NCI-H526 (cell line): ENCODE data around the gene MGMT.

Experiments used
- DNase-seq, 2 experiments: peaks; one replicate each; lab custom pipeline; 2025; lab: John Stamatoyannopoulos, UW

Gene MGMT

DNA sequence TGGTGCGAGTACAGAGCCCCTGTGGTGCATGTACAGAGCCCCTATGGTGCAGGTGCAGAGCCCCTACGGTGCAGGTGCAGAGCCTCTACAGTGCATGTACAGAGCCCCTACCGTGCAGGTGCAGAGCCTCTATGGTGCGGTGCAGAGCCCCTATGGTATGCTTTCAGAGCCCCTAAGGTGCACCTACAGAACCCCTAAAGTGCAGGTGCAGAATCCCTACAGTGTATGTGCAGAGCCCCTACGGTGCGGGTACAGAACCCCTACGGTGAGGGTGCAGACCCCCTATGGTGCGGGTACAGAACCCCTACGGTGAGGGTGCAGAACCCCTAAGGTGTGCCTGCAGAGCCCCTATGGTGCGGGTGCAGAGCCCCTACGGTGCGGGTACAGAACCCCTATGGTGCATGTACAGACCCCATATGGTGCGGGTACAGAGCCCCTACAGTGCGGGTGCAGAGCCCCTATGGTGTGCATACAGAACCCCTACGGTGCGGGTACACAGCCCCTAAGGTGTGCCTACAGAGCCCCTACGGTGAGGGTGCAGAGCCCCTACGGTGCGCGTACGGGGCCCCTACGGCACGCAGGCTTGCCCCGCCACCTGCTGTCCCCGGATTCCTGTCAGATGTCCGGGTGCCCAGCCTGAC is 53.5 kb downstream of the MGMT start:
- DNase-seq = no peak

DNA sequence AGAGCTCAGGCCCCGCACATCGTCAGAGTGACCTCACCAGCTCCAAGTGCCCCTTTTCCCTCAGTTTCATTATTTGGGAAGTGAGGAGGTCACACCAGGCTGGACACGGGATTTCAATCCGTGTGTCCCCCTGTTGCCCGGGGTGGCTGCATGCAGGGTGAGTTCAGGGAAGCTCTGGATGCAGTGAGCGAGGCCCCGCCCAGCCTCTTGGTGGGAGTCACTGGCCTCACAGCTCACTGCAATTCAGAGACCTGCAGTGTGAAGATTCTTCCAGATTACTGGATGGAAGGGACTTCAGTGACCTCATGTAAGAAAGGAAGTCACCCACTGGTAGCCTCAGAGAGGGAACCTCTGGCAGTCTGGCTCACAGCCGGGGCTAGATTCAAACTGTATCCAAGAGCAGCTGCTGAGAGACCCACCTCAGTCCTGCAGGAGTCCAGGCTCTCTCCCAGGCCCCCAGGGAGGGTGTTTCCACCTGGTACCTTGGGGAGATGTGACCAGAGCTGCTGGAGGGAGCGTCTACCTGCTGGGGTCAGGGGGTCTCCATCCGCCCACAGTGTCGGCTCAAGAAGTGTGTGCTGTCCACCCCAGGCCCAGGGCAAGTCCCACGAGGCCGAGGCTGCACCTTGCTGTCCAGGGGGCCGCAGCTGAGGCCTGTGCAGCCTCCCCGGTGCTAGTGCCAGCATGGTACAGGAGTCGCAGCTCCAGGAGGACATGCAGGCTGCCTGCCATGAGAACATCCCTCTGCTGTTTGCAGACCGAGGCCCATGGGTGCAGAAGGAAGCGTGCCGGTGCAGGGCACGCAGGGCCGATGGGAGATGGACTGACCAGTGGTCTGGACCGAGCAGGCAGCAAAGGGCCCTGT is 54.4 kb downstream of the MGMT start:
- DNase-seq = no peak

DNA sequence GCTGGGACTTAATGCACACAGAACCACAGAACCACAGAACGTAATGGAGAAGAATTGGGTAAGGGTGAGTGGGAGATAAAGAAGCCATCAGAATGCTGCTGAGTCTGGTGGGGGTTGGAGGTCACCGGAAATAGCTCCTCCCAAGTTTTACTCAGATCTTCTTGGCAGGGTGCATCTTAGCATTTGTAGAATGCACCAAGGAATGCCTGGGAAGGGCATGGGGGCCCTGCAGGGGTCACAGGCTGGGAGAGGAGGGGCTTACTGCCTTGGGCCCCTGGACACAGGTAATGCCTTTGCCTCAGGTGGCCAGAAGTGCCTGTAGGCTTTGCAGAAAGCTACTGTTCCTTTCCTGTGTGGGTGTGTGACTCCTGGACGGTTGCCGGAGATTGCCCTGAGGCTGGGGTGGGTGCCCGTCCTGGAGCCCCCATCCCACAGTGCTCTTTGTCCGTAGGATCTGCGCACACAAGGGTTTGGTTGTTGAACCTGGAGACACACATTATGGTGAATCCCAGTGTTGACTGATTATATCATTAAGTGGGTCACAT is 55.1 kb downstream of the MGMT start:
- peak; percentile 53 to 62 for DNase-seq

DNA sequence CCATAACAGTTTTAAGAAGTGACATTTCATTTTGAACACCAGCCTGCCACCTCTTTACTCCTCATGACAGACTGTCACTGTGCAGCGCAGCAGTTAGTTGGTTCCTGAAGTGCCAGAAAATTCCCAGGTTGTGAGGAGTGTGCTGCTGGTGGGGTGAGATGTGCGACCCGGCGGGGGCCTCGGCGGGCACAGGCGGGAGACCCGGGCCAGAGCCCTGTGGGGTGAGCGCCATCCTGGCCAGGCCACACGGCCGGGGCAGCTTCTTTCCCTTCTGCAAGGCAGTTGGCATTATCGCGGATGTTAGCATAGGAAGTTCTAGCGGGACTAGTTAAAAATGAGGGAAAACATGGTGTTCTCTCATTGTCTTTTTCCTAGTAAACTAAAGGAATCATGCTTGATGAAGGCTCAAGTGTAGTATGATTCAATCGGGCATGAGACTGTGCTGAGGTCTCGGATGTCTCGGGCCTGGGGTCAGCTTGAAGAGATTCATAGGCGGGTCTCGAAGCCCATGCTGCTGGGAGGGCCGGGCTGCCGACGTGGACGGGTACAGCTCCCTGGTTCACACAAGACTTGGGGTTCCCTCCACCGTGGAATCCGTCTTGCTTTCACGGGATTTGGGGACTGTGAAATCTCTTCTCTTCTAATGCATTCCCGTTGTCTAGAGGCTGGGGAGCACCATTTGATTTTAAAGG is 56.1 kb downstream of the MGMT start:
- DNase-seq = no peak

DNA sequence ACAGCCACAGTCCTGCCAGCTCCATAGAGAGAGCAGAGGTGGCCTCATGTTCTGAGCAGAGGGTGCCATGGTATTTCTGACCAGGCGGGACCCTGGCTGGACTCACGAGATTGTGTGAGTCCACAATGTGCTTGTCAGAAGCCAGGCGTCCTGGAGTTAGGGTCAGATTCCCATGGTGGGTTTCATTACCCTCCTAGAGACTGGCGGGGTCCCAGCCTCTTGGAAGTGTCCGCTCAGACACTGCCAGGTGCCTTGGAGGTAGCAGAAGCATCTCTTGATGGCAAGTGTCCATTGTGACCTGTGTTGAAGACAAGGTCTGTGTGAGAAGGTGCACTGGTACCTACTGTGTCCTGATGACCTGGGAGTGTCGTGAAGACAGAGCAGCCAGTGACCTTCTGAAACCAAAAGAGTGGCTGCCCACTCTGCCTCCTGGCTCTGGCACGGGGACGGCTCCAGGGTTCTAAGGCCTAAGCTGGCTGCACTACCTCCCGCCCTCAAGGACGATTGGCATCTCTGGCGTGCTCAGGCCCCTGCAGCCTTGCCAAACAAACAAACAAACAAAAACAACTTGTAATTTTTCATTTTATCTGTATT is 56.8 kb downstream of the MGMT start:
- DNase-seq = no peak

DNA sequence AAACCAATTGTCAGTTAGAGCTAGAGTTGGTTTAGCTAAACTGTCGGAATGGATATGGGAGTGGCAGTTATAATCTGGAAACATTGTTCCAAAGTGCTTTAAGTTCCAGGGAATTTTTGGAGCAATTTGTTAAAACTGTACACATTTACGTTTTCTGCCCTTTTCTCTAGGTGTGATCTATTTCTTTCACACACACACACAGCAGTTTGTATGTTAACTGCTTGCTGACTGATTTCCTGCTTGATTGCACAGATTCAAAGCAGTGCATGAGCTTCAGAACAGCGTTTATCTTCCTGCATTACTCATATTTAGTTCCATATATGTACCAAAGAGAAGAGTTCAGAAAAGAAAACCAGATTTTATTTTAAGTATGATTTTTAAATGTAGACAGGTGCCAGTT is 57.9 kb downstream of the MGMT start:
- peak in 1 of 2 experiments; percentile 25 for DNase-seq

DNA sequence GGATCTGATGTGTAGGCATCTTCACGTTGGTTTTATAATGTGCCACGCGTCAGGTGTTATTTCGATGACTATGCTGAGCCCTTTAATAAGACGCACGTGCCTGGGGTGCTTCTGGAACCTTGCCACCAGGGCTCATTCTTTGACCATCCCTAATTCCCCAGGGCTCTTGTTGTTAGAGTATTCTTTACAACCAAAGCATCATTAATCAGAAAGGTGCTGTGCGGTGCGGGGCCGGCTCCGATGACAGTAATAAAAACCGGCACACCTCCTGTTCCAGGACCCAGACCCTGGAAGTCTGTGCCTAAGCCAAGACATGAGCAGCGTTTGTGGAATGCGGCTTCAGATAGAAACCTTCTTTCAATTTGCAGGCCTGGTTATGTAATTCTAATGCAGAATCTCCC is 58.4 kb downstream of the MGMT start:
- peak; percentile 21 to 53 for DNase-seq

DNA sequence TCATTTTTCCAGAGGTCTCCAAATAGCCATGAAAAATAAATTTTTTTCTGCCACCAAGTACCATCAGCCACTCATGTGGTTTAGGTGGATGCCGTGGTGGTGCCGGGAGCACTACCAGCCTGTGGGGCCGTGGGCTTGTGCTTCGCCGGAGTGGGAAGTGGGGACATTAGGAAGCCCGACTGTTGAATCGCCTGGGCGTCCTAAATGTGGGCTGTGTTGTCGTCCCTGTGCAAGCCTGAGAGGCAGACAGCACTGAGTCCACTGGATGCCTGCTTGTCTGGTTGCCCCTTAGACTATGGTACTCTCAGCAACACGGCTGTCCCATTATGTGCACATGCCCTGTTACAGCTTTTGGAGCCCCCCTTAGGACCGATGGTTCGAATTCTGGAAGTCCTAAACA is 59.9 kb downstream of the MGMT start:
- no peak for DNase-seq

DNA sequence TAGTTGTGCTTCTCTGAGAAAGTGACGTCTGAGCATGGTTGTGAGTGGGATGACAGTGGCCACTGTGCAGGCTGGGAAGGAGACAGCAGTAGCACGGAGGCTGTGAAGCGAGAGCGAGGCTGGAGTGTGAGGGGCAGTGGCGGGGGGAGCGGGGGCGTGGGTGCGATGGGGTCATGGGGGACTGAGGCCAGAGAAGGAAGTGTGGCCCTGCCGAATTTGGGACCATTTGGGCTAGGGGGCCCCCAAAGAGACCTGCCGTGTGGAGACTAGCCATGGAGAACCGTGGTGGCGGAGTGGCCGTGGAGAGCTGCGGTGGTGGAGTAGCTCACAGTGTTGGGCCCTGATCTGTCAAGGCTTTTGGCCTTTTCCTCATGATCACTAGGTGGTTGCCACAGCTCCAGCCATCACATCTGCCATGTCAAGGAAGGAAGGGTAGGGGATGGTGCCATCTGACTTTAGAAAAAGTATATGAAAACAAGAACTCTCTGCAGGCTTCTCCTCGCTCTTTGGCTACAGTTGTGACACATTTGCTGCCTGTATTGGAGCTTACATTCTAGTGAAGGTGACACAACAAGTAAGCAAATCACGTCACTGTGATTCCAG is 61.4 kb downstream of the MGMT start:
- no peak for DNase-seq

DNA sequence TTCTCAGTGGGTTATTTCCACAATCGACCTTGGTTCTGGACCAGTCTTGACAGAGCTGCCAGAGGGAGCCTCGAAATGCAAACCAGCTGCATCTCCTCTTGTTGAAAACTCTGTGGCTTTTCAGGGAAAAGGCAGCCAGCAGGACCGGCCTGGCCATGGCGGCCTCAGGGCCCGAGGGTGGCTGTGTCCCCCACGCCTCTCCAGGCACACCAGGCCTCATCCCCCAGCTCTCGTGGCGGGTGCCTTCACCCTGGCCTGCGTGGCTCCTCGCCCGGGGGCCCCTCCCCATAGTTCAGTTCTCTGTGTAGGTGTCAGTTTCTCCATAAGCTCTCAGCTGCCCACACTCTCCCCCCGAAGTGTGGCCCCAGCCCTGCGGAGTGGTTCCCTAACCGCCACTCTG is 63.5 kb downstream of the MGMT start:
- no peak for DNase-seq

DNA sequence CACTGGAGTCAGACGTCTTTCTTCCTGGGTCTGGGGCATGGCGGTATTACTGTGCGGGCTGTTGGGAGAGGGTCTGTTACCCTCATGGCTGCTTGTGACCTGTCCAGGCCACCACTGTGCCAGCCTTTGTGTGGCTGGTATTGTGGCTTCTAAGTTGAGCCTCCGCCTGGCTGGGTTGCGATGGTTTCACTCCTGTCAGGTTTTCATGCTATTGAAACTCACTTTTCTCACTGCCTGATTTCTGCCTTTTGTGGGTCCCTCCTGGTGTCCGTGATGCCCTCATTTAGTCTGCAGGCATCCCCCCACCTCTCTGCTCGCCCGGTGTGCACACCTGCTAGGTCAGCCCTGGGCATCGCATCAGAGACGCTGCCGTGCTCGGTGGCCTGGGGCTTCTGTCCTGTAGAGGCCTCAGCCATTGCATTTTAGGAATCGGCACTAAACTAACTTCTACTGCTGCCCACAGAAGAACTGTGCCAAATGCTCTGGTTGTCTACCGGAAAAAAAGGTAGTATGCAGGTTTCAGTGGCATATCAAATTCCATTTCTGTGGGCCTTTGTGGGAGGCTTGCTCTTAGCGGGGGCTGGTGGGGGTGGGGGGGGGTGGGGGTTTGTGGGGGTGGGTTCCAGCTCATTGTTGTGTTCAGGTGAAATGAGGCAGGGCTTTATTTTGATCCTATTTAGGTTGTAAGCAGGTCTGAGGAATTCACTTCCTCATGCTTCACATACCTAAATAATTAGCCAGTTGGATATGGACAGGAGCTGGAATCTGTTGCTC is 64.3 kb downstream of the MGMT start:
- DNase-seq = no peak

DNA sequence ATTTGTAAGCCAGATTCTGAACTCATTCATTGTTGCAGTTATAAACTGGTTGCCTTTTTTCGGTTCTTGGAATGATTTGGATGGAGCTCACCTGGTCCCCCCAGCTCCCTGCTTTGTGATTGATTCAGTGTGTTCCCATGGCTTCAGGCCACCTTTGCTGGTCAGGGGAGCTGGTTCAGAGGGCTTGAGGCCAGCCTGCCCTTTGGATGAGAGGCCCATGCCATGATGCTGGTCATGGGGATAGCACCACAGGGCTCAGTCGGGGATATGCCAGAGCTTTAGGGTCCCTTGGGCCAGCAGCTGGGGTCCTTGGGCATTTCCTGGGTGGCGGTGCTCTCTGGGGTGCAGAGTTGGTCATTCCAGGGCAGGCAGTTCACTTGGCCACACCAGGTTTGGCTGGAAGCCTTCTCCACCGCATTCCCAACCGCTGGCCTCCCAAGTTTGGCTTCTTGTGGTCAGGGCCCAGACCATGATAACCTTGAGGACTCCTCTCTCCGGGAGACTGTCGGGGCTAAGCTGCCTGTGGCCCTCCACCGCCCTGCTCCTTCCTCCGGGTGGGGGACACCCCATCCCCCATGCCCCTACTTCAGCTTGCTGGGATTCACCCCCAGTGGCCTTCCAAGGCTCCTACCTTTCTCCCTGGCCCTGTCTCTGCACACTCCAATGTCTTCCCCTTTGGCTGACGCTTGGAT is 65.1 kb downstream of the MGMT start:
- DNase-seq = no peak

DNA sequence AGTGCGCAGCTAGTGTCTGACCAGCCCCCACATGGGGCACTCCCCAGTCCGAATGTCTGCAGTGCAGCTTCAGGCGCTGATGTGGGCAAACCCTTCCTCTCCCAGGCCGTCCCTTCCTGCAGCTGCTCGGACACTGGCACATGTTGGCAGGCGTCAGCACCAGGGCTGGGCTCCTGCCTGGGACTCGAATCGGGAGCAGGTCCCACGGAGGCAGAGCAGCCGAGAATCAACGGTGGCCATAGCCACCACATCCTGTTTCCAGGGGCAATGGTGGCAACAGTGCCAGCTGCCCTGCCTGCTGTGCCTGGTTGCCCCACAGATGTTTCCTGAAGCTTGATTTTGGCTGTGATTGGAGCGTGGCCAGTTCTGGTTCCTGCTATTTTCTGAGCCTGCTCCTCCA is 65.8 kb downstream of the MGMT start:
- DNase-seq = no peak

DNA sequence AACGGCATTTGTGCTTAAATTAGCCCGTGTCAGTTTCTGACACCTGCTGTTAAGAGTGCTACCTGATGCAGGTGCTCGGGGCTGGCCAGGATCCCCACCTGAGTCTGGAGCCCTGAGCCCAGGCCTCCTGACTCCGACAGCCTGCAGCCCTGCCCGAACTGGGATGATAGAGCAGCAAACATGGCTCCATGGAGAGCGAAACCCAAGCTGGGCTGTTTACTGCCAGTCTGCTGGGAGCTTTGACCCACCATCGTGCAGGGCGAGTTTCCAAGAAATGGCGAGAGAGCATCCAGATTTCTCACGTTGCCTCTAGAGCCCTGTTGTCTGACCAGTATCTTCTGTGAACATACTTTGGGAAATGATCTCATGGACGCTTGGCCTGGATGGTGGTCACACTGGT is 66.2 kb downstream of the MGMT start:
- no peak for DNase-seq

DNA sequence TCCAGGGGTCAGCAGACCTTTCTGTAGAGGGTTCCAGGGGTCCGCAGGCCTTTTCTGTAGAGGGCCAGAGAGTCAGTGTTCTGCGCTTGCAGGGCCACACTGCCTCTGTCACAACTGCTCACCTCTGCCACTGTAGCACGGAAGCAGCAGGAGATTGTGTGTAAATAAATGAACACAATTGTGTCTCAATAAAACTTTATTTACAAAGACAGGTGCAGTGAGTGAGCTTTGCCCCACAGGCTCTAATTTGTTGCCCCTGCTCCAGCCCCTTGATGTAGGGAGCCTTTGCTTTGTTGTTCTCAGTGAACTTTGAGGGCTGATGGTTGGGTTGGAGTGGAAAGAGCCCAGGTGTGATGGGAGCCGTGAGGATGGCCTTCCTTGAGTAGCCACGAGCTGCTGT is 67.8 kb downstream of the MGMT start:
- DNase-seq = no peak

DNA sequence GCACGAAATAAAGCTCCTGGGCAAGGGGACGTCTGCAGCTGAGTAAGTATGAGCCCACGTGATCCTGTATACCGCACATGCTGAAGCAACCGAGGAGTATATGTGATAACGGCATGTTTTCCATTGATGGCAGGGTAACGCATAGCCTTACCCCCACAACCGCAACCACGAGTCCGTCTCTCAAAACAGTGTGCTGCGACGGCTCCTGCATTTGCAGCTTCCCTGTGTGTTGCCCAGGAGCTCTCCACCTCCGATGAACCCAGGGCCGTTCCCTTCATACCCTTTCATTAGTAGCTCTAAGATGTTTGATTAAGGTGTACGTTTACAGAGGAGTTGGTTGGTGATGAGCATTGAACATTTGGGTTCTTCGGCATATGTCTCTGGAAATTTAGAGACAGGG is 69.3 kb downstream of the MGMT start:
- no peak for DNase-seq

DNA sequence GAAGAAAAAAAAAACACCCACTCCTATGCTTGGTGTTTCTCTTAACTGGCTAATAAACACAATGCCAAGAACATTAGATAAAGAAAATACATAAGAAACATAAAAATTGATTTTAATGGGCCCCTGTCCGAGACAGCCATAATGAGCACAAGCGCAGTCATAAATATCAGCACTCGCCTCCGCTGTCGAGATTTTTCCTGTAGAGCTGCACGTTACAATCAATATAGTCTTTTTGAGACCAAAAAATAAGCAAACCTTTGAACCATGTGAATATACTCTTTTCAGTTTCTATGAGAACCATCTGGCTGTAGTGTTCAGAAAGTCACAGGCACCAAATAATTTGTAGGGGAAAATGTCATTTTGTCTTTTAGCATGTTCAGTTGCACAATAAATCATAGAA is 70.1 kb downstream of the MGMT start:
- DNase-seq = no peak

DNA sequence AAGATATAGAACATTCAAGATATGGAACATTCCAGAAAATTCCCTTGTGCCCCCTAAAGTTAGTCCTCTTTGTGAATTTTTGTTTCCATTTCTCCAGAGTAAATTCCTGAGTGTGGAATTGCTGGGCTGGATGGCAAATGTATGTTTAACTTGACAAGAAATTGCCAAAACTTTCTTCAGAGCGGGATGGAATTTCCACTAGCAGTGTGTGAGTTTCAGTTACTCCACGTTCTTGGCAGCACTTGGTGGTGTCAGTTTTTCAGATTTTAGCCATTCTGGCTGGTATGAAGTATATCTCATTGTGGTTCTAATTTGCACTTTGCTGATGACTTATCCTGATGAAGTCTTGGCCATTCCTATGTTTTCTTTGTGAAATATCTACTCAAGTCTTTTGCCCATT is 71.2 kb downstream of the MGMT start:
- DNase-seq = no peak

DNA sequence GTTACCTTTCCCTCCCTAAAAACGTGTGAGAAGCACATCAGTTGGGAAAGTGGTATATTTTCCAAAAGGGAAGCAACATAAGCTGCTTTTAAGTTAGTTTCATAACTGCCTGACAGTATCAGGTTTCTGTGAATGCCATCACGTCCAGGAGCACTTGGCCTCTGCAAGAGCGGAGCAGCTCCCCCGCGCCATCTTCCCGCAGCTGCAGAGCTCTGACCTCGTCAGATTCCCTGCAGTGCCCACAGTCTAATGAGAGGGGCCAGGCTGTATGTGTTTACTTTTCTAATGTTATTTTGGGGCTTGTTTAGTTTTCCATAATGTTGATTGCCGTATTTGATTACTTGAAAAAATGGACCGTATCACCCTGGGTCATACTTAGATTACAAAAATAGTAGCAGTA is 74.2 kb downstream of the MGMT start:
- peak in 1 of 2 experiments; percentile 9 for DNase-seq

DNA sequence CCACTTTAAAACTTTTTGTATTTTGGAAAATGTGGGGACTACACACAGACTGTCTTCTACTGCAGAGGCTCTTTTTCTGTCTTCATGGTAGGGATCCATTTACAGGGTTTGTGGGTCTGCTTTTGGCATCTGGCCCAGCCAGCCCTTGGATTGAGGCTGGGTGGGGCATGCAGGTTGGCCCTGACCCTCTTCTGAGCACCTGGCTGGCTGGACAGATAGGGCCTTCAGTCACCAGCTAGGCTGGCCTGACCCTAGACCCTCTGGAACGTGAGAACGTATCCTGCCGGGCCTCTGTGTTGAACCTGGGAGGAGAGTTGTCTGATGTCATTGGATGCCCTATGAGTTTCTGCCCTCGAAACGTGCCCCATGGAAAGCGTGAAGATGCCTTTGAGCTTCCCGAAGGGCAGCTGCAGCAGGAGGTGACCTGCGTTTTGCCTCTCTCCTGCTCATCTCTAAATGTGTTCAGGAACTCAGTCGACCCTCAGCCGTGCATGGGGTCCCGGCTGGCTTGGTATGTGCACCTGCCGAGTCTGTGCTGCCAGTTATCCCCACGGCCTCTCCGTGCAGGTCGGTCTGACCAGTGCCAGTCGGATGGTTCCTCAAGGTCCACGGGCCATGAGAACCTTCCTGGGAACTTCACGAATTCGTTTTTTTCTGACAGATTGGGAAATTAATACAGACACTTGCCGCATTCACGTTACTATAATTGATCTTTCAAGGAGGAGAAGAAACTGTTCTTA is 74.9 kb downstream of the MGMT start:
- DNase-seq = no peak
